Large intestine (tissue), 3 donors: ENCODE measurements around the gene PRKN. TPM values are rescaled to one million over a fixed set of nuclear protein-coding genes. Genes with fewer than 3 reads are reported as not detected.

Source experiments
- DNase-seq, 2 donors: peaks; one replicate each; pipeline versions ENCODE4 v3.0.0 to v3.0.0-alpha.2; 2013
- H3K27ac ChIP-seq: one replicate; pipeline ENCODE4 v1.5.1; 2013; ENCODE audit warnings: low read length
- H3K27me3 ChIP-seq: 2 replicates; pipeline ENCODE4 v1.6.1; 2013; ENCODE audit warnings: low read length; ENCODE audit not compliant: control insufficient read depth, insufficient read depth
- H3K36me3 ChIP-seq: 2 replicates; pipeline ENCODE4 v1.6.1; 2013; ENCODE audit warnings: low read length; ENCODE audit not compliant: control insufficient read depth, insufficient read depth
- H3K4me1 ChIP-seq: one replicate; pipeline ENCODE4 v1.6.1; 2013; ENCODE audit warnings: low read length; ENCODE audit not compliant: control insufficient read depth, insufficient read depth
- H3K4me3 ChIP-seq: one replicate; pipeline ENCODE4 v1.5.1; 2013; ENCODE audit warnings: low read length
- H3K9me3 ChIP-seq: one replicate; pipeline ENCODE4 v1.6.1; 2013; ENCODE audit warnings: mild to moderate bottlenecking, low read depth, low read length, moderate library complexity; ENCODE audit not compliant: control insufficient read depth
- WGBS: methylation state at CpG from one replicate; pipeline ENCODE4 v1.1.5; 2013; ENCODE audit warnings: low lambda C conversion rate; ENCODE audit not compliant: insufficient coverage; 5-methylcytosine and 5-hydroxymethylcytosine counted together
- polyA plus RNA-seq: library from polyadenylated mRNA; unstranded; fragments of 120-200 nt; gene quantifications from one replicate; pipeline ENCODE4 v1.2.1, GENCODE V29; 2013

The PRKN gene
- polyA plus RNA-seq, 1 donor: 2.5 TPM

DNA sequence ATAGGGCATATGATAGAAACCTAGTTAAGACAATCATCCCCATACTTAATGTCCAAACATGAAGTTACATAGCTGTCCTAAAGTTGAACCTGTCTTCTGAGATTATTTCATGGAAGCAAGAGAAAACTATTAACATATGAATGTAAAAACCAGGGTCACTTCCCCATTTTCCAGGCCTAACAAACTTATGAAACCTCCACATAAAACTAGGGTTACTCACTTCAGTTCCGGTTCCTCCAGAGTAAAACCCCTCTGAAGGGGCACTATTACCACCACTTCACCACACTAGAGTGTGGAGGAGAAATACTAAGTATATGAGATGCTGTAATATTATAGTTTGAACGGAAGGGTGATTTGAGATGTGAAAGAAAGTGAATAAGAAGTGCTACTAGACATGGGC lies 14.9 kb downstream of the PRKN start:
- WGBS: no CpG with 5 or more reads among the region's 2 CpGs
- no peak overlapping the region for H3K27ac ChIP-seq

DNA sequence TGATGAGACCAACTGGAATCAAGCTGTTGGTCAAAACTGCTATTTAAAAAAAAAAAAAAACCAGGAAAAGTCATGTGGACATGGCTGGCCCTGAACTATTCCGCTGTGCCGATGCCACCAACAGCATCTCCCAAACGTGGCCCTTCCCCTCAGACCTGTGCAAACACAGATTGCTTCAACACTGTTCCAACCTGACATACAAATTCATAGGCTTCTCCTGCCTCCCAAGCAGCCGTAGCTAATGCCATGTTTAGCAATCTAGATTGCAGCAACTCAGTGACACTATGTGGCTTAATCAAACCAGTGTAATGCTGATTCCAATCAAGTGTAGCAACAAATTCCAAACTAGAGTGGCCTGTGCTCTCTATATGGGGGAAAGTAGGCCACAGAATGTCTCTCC lies 16.2 kb downstream of the PRKN start:
- no peak for DNase-seq
- Histone ChIP-seq H3K27me3 (no peaks in the 10 kb centered on the region), H3K9me3 (no peaks in the 10 kb centered on the region), H3K4me3 (no peak overlapping the region), H3K27ac (no peak overlapping the region), H3K36me3 (no peaks in the 10 kb centered on the region), H3K4me1 (no peaks in the 10 kb centered on the region)
- WGBS: 100% methylated on average over 1 of the region's 4 CpGs

More for the DNA sequence above, 14.9 kb downstream of the PRKN start:
- no peaks in the 10 kb centered on the region for H3K4me1 ChIP-seq
- DNase-seq: no peak
- H3K4me3 ChIP-seq: no peak overlapping the region
- H3K36me3 ChIP-seq: no peaks in the 10 kb centered on the region
- no peaks in the 10 kb centered on the region for H3K27me3 ChIP-seq
- peaks cover 7% of the 10 kb centered on the region for H3K9me3 ChIP-seq

DNA sequence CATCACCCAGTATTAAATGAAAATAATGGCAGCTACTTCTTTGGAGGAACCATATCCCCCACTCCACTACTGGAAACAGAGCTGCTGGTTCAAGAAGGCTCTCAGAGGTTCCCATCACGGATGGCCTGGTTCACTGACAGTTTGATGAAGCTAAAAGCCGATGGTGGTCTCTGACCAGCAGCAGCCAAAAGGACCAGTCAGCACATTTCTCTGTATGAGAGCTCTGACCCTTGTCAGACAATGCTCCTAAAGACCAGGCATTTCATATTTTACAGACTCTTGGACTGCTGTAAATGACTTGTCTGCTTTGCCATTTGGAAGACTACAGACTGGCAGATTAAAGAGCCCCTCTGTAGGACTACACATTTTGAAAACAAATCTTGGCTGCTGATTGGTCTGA lies 16.6 kb downstream of the PRKN start:
- WGBS: no CpG with 5 or more reads among the region's 2 CpGs
- Histone ChIP-seq H3K27ac (no peak overlapping the region), H3K36me3 (no peaks in the 10 kb centered on the region), H3K4me3 (no peak overlapping the region), H3K9me3 (no peaks in the 10 kb centered on the region), H3K27me3 (no peaks in the 10 kb centered on the region), H3K4me1 (no peaks in the 10 kb centered on the region)
- no peak for DNase-seq

DNA sequence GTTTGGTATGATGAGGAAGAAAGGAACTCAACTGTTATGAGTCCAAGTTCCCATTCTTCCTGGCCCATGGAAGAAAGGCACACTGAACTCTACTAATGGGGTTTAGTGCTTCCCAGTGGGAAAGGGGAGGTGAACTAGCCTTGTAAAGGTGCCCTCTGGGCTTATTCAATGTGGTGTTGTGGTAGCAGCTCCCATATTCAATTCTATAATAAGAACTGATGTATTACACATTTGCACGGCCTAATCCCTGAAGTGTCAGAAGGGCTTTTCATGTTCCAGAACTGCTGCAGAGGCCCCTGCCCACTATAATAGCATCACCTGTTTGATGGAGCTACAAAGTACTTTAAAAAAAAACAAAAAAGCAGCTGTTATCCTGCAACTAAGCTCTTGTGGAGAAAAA lies 17.1 kb downstream of the PRKN start:
- Histone ChIP-seq H3K27ac (no peak overlapping the region), H3K4me3 (no peak overlapping the region), H3K9me3 (no peaks in the 10 kb centered on the region), H3K36me3 (no peaks in the 10 kb centered on the region), H3K4me1 (no peaks in the 10 kb centered on the region), H3K27me3 (no peaks in the 10 kb centered on the region)
- no peak for DNase-seq
- no CpG with 5 or more reads among the region's 1 CpG for WGBS

DNA sequence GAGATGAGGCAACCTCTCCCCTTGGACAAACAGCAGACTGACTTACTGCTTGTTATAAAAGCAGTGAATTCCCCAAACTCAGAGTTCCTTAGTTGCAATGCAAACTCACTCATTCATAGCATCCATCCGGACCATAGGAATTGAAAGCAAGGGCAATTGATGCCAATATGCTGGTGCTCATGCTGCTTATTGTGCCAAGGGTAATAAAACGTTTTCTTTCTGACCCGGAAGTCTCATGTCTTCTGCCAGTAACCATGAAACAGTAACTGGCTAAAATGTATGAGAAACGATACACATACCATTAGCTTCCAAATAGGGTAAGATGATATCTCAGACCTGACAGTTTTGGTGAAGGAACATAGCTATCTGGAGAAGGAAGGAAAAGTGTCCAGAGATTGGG lies 18.1 kb downstream of the PRKN start:
- 60% methylated on average over 1 of the region's 4 CpGs for WGBS
- Histone ChIP-seq H3K36me3 (no peaks in the 10 kb centered on the region), H3K27me3 (no peaks in the 10 kb centered on the region), H3K27ac (no peak overlapping the region), H3K9me3 (no peaks in the 10 kb centered on the region), H3K4me1 (no peaks in the 10 kb centered on the region), H3K4me3 (no peak overlapping the region)
- no peak for DNase-seq

DNA sequence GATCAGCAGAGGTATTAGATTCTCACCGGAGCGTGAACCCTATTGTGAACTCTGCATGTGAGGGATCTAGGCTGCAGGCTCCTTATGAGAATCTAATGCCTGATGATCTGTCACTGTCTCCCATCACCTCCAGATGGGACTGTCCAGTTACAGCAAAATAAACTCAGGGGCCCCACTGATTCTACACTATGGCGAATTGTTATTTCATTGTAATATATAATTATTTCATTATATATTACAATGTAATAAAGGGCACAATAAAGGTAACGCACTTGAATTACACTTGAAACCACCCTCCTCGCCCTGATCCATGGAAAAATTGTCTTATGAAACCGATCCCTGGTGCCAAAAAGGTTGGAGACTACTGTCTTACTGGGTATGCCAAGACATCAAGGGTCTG lies 18.6 kb downstream of the PRKN start:
- DNase-seq: no peak
- Histone ChIP-seq H3K4me3 (no peak overlapping the region), H3K27ac (no peak overlapping the region), H3K9me3 (no peaks in the 10 kb centered on the region), H3K4me1 (no peaks in the 10 kb centered on the region), H3K27me3 (no peaks in the 10 kb centered on the region), H3K36me3 (no peaks in the 10 kb centered on the region)
- 92% methylated on average over 2 of the region's 6 CpGs for WGBS

DNA sequence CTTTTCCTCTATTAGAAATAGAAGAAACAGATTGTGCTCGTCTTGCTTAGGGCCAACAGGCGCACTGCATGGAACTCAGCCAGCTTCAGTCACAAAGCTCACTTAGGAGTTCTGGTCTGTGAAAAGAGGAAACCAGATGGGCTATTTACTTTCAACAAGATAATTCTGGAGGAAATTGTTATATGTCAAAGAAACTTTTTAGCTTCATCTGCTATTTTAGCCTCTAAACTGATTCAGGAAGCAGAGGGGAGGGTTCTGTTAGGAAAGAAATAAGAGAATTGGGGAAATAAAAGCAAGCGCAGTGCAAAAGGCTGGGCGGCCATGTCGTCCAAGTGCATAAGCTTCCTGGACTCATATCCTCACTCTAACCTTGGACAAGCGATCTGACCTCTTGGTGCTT lies 21.3 kb downstream of the PRKN start:
- Histone ChIP-seq H3K27me3 (no peaks in the 10 kb centered on the region), H3K4me3 (no peak overlapping the region), H3K36me3 (no peaks in the 10 kb centered on the region), H3K4me1 (no peaks in the 10 kb centered on the region), H3K27ac (no peak overlapping the region), H3K9me3 (no peaks in the 10 kb centered on the region)
- DNase-seq: peak in 1 of 2 donors; percentile 16
- 80% methylated on average over 1 of the region's 6 CpGs for WGBS

GRCh38 chr6:162705736-162706135 lies 21.8 kb downstream of the PRKN start:
- no CpG with 5 or more reads among the region's 4 CpGs for WGBS
- Histone ChIP-seq H3K9me3 (no peaks in the 10 kb centered on the region), H3K36me3 (no peaks in the 10 kb centered on the region), H3K27ac (no peak overlapping the region), H3K27me3 (no peaks in the 10 kb centered on the region), H3K4me3 (no peak overlapping the region), H3K4me1 (no peaks in the 10 kb centered on the region)
- no peak for DNase-seq

- no CpG with 5 or more reads among the region's 4 CpGs for WGBS
- no peaks in the 10 kb centered on the region for H3K9me3 ChIP-seq
Observed at GRCh38 chr6:162704001-162704400, 23.6 kb downstream of the PRKN start.

GRCh38 chr6:162702446-162702845 lies 25.1 kb downstream of the PRKN start:
- 88% methylated on average over 1 of the region's 2 CpGs for WGBS

More at GRCh38 chr6:162704001-162704400, 23.6 kb downstream of the PRKN start:
- Histone ChIP-seq H3K27ac (no peak overlapping the region), H3K4me1 (no peaks in the 10 kb centered on the region), H3K4me3 (no peak overlapping the region), H3K27me3 (no peaks in the 10 kb centered on the region), H3K36me3 (no peaks in the 10 kb centered on the region)
- no peak for DNase-seq

DNA sequence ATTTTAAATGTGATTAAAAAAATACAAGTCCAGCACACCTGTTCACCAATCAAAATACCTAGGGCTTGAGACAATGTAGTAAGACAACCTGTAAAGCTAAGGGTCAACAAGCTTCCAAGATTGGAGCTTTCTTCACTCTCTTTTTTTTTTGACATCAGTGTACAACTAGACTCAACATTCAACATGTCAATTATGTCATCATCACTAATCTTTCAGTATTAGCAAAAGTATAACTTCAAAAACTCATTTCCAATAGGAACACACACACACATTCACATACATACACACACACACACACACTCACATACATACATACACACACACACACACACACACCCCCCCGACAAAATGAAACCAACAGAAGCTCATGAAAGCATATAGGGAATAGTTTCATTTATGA lies 26.0 kb downstream of the PRKN start:
- Histone ChIP-seq H3K4me3 (no peak overlapping the region), H3K27ac (no peak overlapping the region)
- no CpG with 5 or more reads among the region's 1 CpG for whole genome bisulfite sequencing

More at GRCh38 chr6:162702446-162702845, 25.1 kb downstream of the PRKN start:
- no peaks in the 10 kb centered on the region for H3K4me1 ChIP-seq
- no peaks in the 10 kb centered on the region for H3K36me3 ChIP-seq
- DNase-seq: no peak
- H3K4me3 ChIP-seq: no peak overlapping the region
- H3K27me3 ChIP-seq: no peaks in the 10 kb centered on the region
- no peak overlapping the region for H3K27ac ChIP-seq
- no peaks in the 10 kb centered on the region for H3K9me3 ChIP-seq

More for the DNA sequence above, 26.0 kb downstream of the PRKN start:
- H3K9me3 ChIP-seq: no peaks in the 10 kb centered on the region
- no peaks in the 10 kb centered on the region for H3K4me1 ChIP-seq
- DNase-seq: no peak
- no peaks in the 10 kb centered on the region for H3K36me3 ChIP-seq
- H3K27me3 ChIP-seq: no peaks in the 10 kb centered on the region
